ENCODE data around the gene EMILIN3.

The EMILIN3 gene, protein sequence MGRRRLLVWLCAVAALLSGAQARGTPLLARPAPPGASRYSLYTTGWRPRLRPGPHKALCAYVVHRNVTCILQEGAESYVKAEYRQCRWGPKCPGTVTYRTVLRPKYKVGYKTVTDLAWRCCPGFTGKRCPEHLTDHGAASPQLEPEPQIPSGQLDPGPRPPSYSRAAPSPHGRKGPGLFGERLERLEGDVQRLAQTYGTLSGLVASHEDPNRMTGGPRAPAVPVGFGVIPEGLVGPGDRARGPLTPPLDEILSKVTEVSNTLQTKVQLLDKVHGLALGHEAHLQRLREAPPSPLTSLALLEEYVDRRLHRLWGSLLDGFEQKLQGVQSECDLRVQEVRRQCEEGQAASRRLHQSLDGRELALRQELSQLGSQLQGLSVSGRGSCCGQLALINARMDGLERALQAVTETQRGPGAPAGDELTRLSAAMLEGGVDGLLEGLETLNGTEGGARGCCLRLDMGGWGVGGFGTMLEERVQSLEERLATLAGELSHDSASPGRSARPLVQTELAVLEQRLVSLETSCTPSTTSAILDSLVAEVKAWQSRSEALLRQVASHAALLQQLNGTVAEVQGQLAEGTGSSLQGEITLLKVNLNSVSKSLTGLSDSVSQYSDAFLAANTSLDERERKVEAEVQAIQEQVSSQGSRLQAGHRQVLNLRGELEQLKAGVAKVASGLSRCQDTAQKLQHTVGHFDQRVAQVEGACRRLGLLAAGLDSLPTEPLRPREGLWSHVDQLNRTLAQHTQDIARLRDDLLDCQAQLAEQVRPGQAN

DNA sequence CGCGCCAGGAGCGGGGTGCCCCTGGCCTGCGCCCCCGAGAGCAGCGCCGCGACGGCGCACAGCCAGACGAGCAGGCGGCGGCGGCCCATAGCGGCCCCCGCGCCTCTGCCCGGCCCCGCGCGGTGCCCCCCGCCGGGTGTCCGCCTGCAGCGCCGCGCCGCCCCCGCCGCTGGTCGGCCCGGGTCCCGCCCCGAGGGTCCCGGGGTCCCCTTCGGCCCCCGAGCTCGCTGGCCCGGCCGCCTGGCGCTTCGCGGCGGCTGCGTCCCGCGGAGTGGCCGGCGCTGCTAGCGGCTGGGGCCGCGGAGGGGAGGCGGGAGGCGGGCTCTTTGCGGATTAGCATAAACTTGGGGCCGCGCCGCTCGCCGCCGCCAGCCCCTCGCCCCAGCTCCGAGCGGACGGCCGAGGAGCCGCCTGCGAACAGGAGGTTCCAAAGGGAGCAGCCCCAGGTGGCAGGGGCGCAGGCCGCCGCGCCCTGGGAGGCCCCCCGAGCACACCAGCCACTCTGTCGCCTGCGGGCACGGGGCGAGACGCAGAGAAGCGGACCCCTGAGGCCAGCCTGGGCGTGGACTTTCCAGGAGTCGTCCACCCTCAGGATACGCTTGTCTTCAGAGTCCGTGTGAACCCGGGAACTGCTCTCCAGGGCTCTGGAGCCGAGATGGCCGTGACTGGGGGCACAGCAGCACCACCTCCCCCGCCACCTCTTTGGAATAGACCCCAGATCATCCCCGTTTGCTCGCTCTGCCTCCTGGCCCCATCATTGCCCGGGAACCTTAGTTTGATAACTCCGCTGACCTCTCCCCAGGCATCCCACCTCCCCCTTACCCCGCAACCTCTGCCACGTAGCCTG is at the start of gene EMILIN3:
Gene EMILIN3, minus strand, starts transcription at position 273 of the 847 bp plus-strand sequence. Its CDS starts 184 bp downstream, at position 89.
- no peak for DNase-seq (ENCODE audit: low read depth, low spot score)

DNA sequence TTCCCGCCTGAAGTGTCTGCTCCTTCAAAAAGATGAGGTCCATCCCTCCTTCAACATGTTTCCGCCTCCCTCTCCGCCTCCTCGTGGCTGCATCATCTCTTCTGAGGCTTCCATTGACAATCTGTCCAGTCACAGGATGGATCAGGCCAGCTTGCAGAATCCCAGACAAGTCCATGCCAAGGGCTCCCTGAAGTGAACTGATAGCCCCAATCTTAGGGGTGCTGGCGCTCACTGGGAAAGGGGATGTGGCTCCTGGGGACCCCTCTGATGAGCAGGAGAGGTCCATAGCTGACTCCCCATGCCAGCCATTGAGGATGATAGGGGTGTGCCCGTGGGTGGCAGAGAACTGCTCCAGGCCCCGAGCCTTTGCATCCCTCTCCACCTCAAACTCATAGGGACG is 48.6 kb upstream of the EMILIN3 start:
- no peak for DNase-seq (ENCODE audit: low read depth, low spot score)

DNA sequence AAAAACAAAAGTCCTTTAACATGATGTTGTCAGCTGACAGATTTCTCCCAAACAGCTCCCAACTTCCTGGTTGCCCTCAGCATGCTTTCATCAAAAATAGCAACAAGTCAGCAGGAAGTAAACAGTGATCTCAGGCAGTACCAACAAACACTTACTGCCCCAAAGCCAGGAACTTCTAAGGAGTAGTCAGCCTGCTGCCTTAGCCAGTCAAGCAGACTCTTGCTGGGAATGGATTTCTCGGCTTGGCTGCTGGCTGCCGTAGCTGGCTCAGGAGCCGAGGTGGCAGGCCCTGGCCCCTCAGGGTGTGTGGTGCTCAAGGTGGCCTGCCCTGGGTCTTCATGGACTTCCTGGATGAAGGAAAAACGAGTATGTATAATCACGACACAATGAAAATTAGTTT is 46.6 kb upstream of the EMILIN3 start:
- DNase-seq (ENCODE audit: low read depth, low spot score), result no peak

DNA sequence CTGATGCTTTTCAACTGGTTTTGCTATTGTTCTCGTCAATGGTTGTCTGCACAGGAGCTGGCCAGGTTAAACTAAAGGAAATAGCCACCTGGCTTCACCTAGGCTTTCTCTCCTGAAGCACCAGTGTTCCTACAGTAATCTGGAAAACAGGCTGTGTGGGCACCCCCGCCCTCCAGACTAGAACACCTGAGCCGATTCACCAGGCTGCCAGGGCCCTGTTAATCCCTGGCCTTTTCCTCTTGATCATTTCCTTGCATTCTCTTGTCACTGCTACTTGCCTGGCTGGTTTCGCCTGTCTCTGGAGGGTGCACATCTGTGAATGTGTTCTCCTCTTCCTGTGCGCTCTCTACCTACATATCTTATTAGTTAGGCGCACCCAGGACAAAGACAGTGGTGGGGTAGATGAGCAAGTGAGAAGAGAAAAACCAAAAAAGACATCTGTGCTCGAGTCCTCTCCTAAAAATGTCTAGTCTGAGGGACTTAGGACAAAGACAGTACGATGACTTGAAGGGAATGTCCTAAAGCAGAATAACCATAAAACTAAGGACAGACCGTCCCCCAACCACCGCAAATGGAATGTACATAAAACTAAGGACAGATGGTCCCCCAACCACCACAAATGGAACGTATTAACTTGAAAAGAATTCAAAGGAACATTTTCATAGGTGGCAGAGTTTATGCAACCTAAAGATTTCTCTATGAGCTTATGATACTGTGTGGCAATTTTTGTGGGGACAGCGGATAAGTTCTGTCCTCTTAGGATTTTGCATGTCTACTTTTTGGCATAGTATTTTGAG is 45.9 kb upstream of the EMILIN3 start:
- DNase-seq (ENCODE audit: low read depth, low spot score), result no peak

DNA sequence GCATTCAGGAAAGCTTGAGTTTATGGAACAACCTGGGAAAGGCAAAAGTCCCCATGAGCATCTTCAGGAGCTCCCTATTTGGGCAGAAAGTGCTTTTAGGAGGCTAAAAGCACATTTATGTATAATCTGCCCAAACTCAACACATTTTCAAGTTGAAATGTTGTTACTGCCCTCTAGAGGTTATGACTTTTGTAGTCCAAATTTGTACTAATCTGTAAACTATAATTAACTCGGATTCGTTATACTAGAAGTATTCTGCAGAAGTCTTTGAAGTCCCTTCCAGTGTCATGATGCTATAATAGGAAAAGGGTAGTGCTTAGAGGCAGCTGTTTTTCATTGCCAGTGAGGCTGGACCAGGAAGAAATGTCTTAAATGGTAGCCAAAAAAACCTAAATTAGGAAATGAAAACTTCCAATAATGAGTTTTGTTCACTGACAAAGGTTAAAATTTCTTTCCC is 44.8 kb upstream of the EMILIN3 start:
- DNase-seq (ENCODE audit: low read depth, low spot score), result no peak

DNA sequence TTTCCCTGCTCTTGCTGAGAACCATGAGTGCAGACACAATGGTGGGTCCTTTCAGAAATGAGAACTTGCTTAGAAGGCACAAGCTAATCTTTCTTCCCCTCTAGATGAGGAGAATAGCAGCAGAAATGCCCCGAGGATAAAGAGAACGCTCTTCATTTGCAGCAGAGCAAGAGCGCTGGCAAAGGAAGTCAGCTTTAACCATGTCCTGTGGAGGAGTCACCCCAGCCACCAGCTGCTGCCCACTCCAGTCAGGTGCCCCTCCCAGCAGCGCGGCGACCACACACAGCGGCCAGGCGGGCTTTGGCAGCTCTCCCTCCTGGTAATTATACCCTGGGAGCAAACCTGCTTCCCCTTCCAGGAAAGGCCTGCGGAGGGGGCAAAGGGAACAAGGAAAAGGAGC is 42.4 kb upstream of the EMILIN3 start:
- no peak for DNase-seq (ENCODE audit: low read depth, low spot score)

DNA sequence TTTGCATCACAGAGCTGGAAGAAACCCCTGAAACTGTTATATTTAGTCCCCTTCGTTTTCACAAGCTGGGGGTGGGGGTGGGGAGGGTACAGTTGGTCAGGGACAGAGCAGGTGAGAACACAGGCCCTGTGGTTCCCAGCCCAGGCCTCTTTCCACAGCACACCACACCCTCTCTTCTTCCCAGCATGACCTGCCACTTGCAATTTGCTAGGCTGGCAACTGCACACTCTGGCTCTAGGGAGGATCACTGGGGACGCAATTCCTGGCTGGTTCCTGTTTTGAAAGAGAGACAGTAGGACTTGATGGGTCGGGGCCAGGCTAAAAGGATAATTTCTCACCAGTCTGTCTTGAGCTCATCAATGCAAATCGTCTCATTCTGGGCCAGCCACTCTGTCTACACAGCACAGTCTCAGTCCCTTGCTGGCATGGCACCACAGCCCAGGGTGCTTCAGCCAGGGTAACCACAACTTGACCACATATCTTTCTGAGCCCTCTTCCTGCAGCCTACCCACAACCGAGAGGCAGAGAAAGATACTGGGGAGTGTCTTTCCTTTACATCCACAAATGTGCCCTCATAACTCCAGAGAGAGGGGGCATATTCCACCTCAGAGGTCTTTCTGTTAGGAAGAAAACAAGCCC is 41.7 kb upstream of the EMILIN3 start:
- no peak for DNase-seq (ENCODE audit: low read depth, low spot score)

DNA sequence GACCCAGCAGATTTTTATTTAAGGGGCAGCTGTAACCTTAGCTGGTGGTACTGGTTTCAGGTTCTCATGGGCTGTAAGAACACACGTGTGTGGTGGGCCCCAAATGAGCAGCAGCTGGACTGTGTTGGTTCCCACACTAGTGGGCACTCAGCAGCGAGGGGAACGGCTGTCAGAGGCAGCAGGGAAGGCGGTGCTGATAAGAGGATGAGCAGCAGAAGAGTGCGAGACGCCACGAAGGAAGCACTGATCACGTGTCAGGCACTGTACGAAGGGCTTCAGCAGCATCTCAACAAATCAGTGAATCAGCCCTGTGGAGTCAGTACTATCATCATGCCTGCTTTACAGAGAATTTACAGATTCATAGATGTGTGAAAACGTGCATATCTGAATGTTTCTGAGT is 41.0 kb upstream of the EMILIN3 start:
- DNase-seq (ENCODE audit: low read depth, low spot score), result no peak

DNA sequence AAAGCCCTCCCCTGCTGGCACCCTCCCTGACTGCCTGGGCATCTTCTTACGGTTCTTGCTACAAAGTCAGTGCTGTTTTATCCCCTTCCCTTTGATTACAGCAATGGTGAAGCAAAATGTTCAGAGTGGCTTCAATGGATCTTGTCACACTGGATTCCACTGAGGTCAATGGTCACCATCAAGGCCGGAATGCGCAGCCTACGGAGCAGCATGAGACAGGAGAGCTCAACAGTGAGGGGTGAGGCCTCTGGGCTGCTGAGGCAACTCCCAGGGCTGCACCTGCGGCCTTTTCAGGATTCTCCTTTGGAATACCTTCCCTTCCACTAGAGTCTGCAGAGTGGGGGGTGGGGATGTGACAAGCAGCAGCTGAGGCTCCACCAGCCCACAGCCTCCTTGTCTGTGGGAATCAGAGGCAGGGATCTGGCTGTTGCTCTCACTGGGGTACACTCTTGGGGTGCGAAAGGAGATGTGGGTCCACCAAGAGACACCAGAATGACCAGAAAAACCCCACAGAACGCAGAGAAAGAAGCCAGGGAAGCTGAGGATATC is 40.4 kb upstream of the EMILIN3 start:
- DNase-seq (ENCODE audit: low read depth, low spot score), result no peak

DNA sequence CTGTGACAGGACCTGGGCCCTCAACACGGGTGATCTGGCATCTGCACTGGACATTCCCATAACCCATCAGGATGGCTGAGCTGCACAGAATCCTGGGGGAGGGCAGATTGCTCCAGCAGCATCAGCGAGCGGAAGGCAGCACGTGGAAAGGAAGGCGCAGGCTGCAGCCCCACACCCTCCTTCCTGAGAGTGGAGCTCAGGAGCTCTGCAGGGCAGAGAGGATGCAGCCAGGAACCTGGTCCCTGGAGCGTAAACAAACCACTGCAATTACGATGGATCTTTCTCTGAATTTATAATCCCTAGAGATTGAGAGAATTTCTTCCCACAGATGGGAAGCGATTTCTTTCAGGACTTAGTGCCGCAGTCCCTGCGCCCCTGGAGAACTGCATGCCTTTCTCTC is 39.7 kb upstream of the EMILIN3 start:
- no peak for DNase-seq (ENCODE audit: low read depth, low spot score)

DNA sequence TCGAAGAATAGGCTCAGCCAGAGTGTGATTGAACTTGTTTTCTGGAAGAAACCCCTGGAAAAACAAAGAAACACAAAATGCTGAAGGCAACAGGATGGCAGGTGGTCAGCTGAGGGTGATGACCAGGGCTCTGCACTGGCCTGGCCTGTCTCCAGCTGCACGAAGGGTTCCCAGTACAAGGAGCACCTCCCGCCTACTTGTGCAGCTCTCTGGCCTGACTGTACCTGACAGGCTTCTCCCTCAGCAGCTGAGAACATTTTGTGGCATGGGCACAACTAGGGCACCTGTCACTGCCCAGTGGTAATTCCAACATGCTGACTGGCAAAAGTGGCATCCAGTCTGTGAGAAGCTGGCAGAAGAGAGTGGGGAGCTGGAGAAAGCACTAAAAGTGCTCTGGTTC is 38.8 kb upstream of the EMILIN3 start:
- DNase-seq (ENCODE audit: low read depth, low spot score), result no peak

DNA sequence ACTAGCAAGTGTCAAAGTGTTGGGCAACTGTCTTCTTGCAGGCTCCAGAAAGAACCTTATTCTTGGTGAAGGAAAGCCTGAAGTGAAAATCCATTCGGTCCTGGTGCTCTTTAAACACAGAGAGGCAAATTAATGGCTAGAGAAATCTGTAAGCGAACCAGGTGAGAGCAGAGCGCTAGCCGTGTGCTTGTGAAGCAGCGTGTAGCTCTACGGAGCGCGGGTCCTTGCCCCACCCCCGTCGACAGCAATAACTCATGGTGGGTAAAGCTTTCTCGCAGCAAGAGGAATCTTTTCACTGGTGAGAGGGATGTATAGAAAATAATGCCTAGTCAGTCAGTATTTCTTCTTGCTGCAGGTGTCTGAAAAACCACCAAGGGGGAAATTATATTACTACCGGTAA is 37.0 kb upstream of the EMILIN3 start:
- DNase-seq (ENCODE audit: low read depth, low spot score), result no peak

DNA sequence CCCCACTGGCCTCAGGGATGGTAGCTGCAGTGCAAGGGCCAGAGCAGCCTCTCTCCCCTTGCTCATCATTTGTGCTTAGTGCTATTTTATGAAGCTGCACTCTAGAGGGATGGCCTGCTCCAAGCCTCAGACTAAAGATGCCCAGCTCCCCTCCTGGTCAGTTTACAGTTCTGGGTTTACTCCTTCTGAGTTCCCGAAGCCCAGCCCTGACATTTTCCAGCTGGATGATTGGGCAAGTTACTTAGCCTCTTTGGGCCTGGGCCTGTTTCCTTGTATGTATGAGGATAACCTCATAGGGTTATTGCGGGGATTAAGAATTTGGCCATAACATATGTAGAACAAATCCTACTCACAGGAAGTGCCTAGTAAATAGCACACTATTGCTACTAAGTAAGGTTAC is 31.8 kb upstream of the EMILIN3 start:
- no peak for DNase-seq (ENCODE audit: low read depth, low spot score)

DNA sequence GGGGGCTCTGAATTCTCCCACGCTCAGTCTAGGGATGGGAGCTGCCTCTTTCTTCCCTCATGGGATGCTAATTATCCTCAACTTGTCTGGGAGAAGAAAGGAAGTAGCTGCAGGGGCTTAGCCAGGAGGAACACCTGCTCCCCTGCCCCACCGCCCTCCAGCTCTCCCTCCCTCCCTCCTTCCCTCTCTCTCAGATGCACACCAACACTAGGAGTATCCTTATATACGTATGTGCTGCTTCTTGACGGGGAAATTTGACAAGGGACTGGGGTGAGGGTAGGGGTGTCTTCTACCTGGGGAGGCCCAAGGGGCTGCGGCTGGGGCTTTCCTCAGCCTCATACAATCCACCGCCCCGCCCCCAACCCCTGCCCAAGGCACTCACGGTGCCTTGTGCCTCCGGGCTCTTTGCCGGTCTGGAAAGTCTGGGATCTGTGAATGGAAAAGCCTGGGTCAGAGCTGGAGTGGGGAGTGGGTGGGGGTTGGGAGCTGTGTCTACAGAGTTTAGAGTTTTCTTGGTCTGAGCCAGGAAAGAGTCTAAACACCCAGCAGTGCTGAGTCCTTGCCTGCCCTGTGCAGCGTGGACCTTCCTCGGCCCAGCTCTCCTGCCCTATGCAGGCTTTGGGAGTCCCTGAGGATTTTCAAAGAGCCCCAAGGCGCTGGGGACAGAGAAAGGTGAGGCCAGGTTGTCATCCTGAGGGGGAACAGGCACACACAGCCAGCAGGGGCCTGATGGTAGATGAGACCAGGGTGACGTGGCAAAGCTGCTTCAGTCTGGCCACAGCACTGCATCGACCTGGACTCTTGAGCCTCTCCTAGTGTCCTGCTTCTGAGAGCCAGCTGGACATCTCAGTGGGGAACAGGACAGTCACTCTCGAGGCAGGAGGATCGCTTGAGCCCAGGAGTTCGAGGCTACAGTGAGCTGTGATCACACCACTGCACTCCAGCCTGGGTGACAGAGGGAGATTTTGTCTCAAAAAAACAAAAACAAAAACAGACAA is 29.3 kb upstream of the EMILIN3 start:
- no peak for DNase-seq (ENCODE audit: low read depth, low spot score)

DNA sequence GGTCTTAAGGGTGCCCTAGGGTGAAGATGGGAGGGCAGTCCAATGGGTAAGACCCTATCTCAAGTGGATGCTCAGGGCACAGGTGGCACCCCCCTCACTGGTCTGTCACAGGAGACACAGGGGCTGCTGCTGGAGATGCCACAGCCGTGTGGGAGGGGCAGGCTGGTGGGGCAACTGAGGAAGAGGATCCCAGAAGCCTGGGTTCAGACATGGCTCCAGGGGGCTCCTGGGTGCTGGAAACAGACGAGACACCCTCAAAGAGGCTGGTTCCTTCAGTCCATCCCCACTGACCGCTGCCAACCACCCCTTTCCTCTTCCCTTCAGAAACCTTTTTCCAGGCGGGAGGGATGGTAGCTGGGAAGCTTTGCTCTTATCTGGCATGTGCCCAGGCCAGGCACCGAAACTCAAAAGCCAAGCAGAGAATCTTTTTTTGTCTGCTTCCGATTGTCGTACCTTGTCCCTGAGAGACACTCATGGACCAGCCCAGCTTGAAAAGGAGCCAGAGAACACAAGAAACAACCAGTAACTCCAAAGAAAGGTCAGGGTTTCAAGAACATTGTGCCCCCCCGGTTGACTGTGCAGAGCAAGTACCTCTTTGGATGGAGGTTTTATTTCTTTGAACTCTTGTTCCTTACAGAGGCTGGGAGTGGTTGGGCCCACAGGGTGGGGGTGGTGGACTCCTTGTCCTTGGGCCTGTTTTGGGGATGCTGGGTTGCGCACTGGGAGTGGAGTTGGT is 28.5 kb upstream of the EMILIN3 start:
- DNase-seq (ENCODE audit: low read depth, low spot score), result no peak

DNA sequence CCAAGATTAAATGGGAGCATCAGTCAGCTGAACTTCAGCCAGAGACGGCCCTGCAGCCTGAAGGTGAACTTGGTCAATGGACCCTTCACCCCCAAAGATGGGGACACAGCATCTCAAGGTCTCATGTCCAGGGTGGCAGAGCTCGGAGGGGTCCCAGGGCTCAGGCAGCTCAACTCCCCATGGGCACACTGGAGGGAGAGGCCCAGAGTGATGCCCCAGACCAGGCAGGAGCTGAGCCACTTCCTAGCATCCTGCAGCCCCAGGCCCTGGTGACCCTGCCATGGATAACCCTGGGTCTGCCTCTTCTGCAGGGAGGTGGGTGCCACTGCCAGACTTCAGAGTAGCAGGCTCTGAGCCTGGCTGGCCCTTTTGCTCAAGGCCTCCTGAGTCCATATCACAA is 27.5 kb upstream of the EMILIN3 start:
- DNase-seq (ENCODE audit: low read depth, low spot score), result no peak

DNA sequence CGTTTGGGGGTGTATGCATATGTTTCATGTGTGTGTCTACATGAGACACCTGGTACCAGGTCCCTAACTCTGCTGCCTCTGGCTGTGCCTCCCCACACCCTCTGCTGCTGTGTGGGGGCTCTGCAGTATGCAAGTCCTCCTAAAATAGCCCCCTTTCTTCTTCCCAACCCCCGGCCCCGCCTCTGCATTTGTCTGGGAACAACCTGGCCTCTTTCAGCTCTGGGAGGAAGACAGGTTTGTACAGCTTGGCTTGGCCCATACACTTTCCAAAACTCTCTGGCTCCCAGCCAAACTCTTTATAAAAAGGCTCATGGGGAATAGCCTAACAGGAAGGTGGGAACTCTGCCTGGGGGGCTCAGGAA is 27.1 kb upstream of the EMILIN3 start:
- no peak for DNase-seq (ENCODE audit: low read depth, low spot score)

DNA sequence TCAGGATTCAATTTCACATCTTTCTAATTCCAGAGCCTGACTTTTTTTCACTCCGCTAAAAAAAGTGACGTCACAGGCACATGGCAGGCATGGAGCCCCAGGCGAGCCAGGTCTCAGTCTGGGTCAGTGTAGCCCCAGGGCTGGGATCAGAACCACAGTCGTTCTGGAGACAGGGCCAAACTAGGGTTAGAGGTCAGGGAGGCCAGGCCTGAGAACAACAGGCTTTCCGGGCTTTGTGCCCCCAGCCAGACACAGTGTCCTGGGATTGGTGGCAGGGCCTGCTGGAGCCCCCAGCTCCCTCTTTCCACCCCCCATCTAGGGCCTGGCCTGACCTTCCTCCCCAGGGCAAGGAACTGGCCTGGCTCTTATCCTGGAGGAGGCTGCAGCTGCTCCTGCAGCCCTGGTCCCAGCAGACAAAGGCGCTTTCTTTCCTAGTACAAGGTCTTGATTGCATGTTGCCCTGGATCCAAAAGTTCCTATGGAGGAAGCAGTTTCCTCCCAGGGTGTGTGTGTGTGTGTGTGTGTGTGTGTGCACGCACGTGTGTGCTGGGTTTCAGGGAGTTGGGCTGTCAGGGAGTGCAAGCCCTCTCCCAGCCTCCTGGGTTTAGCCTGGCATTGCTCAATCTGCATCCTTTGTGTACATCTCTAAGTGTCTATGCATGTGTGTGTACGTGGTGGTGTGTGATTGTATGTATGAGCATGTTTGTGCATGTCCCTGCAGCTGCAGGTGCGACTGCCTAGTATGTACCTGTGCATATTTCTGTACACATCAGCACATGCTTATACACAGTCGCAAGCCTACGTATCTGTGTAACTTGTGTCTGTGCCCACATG is 26.5 kb upstream of the EMILIN3 start:
- no peak for DNase-seq (ENCODE audit: low read depth, low spot score)
